Measurements from ENCODE around the gene PCED1A.
"Not testable (repeated sequence)": the region's sequence is repeated elsewhere in the genome, so short reads cannot be mapped to it uniquely, and the experiment has no call there.

PCED1A gene

GRCh38 chr20:2865630-2866029, 25.2 kb upstream of the PCED1A start:
- no peak for DNase-seq (ENCODE audit: low spot score)

GRCh38 chr20:2865101-2865500, 24.6 kb upstream of the PCED1A start:
- DNase-seq (ENCODE audit: low spot score): no peak

GRCh38 chr20:2864626-2865025, 24.2 kb upstream of the PCED1A start:
- no peak for DNase-seq (ENCODE audit: low spot score)

- no peak for DNase-seq (ENCODE audit: low spot score)
Measured at GRCh38 chr20:2859330-2860121, 19.1 kb upstream of the PCED1A start.

GRCh38 chr20:2858591-2858990, 18.1 kb upstream of the PCED1A start:
- DNase-seq (ENCODE audit: low spot score): no peak

- no peak for DNase-seq (ENCODE audit: low spot score)
Measured at GRCh38 chr20:2851086-2851485, 10.6 kb upstream of the PCED1A start.

- DNase-seq (ENCODE audit: low spot score): no peak
Measured at GRCh38 chr20:2849529-2849928, 9.1 kb upstream of the PCED1A start.

GRCh38 chr20:2847802-2848201, 7.3 kb upstream of the PCED1A start:
- no peak for DNase-seq (ENCODE audit: low spot score)

- no peak for DNase-seq (ENCODE audit: low spot score)
Measured at GRCh38 chr20:2846698-2847097, 6.2 kb upstream of the PCED1A start.

- DNase-seq (ENCODE audit: low spot score): no peak
Measured at GRCh38 chr20:2845607-2846006, 5.2 kb upstream of the PCED1A start.

- DNase-seq (ENCODE audit: low spot score): peak; percentile 71
Measured at GRCh38 chr20:2840967-2841531, 594 bp upstream of the PCED1A start.

- DNase-seq (ENCODE audit: low spot score): no peak
Measured at GRCh38 chr20:2839732-2840137, 720 bp downstream of the PCED1A start.

GRCh38 chr20:2838847-2839671, 1.4 kb downstream of the PCED1A start:
- no peak for DNase-seq (ENCODE audit: low spot score)

GRCh38 chr20:2838170-2838797, 2.2 kb downstream of the PCED1A start:
- DNase-seq (ENCODE audit: low spot score): no peak

- DNase-seq (ENCODE audit: low spot score): no peak
Measured at GRCh38 chr20:2837221-2837960, 3.1 kb downstream of the PCED1A start.

- DNase-seq (ENCODE audit: low spot score): no peak
Measured at GRCh38 chr20:2836035-2836434, 4.4 kb downstream of the PCED1A start.

GRCh38 chr20:2835331-2835796, 5.1 kb downstream of the PCED1A start:
- DNase-seq (ENCODE audit: low spot score): no peak

- no peak for DNase-seq (ENCODE audit: low spot score)
Measured at GRCh38 chr20:2834401-2835110, 5.9 kb downstream of the PCED1A start.

GRCh38 chr20:2833761-2834160, 6.7 kb downstream of the PCED1A start:
- no peak for DNase-seq (ENCODE audit: low spot score)

- DNase-seq (ENCODE audit: low spot score): not testable (repeated sequence)
Measured at GRCh38 chr20:2831206-2831605, 9.2 kb downstream of the PCED1A start.

GRCh38 chr20:2829376-2829775, 11.1 kb downstream of the PCED1A start:
- DNase-seq (ENCODE audit: low spot score): no peak

All from ecto neural progenitor cell (in vitro differentiated cells).